HUES48 (cell line): ENCODE results near the gene BRAP.
"Not testable (repeated sequence)": the region's sequence is repeated elsewhere in the genome, so short reads cannot be mapped to it uniquely, and the experiment has no call there.

Experiments
- H3K27ac ChIP-seq: one replicate; pipeline ENCODE4 v1.7.0; 2013; ENCODE audit warnings: low read depth, low read length, inconsistent platforms
- H3K27me3 ChIP-seq: 2 replicates; pipeline ENCODE4 v1.6.1; 2013; ENCODE audit warnings: mild to moderate bottlenecking, low read length; ENCODE audit not compliant: control insufficient read depth, insufficient read depth
- H3K36me3 ChIP-seq: 2 replicates; pipeline ENCODE4 v1.6.1; 2013; ENCODE audit warnings: low read length; ENCODE audit not compliant: control insufficient read depth, insufficient read depth
- H3K4me1 ChIP-seq: 2 replicates; pipeline ENCODE4 v1.6.1; 2013; ENCODE audit warnings: mild to moderate bottlenecking, low read length; ENCODE audit not compliant: control insufficient read depth, insufficient read depth
- H3K4me3 ChIP-seq: 2 replicates; pipeline ENCODE4 v1.5.1; 2013; ENCODE audit warnings: mild to moderate bottlenecking, low read depth, low read length
- H3K9ac ChIP-seq: 2 replicates; pipeline ENCODE4 v1.6.1; 2013; ENCODE audit warnings: mild to moderate bottlenecking, low read depth, low read length, moderate library complexity
- H3K9me3 ChIP-seq: 2 replicates; pipeline ENCODE4 v1.6.1; 2013; ENCODE audit warnings: low read length; ENCODE audit not compliant: control insufficient read depth, insufficient read depth

Gene BRAP

DNA sequence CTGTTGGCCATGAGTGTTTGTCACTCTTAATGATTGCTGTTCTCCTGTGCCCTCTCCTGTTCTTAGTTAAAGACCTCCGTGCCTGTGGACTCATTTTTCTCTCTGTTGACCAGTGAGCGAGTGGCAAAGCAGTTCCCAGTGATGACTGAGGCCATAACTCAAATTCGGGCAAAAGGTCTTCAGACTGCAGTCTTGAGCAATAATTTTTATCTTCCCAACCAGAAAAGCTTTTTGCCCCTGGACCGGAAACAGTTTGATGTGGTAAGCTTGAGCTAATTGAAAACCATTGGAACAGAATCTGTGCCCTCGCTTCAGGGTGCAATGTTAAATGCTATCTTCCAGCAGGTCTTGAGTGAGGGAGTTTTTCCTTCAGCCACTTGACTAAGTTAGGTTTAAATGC, 19.9 kb upstream of the BRAP start:
- Histone ChIP-seq H3K9me3 (no peaks in the 10 kb centered on the region), H3K36me3 (peaks cover 42% of the 10 kb centered on the region), H3K9ac (no peak overlapping the region), H3K4me3 (no peak overlapping the region), H3K4me1 (no peaks in the 10 kb centered on the region), H3K27ac (no peak overlapping the region), H3K27me3 (no peaks in the 10 kb centered on the region)

- Histone ChIP-seq H3K4me3 (no peak overlapping the region), H3K9me3 (no peaks in the 10 kb centered on the region), H3K27me3 (no peaks in the 10 kb centered on the region), H3K4me1 (no peaks in the 10 kb centered on the region), H3K9ac (no peak overlapping the region), H3K27ac (no peak overlapping the region), H3K36me3 (peaks cover 45% of the 10 kb centered on the region)
Measured at GRCh38 chr12:111699962-111700361, 14.2 kb upstream of the BRAP start.

- no peak overlapping the region for H3K27ac ChIP-seq
- H3K9ac ChIP-seq = no peak overlapping the region
- H3K4me3 ChIP-seq = no peak overlapping the region
- H3K27me3 ChIP-seq = no peaks in the 10 kb centered on the region
- peaks cover 39% of the 10 kb centered on the region for H3K36me3 ChIP-seq
- no peaks in the 10 kb centered on the region for H3K4me1 ChIP-seq
- no peaks in the 10 kb centered on the region for H3K9me3 ChIP-seq
Measured at GRCh38 chr12:111693818-111694217, 8.1 kb upstream of the BRAP start.

GRCh38 chr12:111692575-111693210, 6.9 kb upstream of the BRAP start:
- Histone ChIP-seq H3K36me3 (peaks cover 35% of the 10 kb centered on the region), H3K9me3 (no peaks in the 10 kb centered on the region), H3K27ac (no peak overlapping the region), H3K4me3 (no peak overlapping the region), H3K4me1 (no peaks in the 10 kb centered on the region), H3K9ac (no peak overlapping the region), H3K27me3 (no peaks in the 10 kb centered on the region)

DNA sequence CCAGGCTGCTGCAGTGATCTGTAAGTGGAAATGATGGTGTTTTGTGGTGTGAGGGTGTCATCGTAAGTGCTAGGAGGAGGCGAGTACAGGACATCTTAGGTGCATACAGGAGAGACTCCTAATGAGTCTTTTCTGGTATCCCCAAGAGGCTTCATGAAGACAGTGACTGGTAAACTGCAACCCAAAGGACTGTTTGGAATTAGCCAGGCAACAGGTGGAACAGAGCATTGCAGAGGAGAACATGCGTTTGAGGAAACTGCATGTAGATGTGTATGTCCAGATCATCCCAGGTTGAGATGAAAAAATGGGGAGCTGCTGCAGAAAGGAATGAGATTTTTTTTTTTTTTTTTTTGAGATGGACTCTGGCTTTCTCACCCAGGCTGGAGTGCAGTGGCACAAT, 5.5 kb upstream of the BRAP start:
- Histone ChIP-seq H3K9ac (no peak overlapping the region), H3K9me3 (no peaks in the 10 kb centered on the region), H3K4me3 (no peak overlapping the region), H3K36me3 (peaks cover 33% of the 10 kb centered on the region), H3K4me1 (no peaks in the 10 kb centered on the region), H3K27ac (no peak overlapping the region), H3K27me3 (no peaks in the 10 kb centered on the region)

DNA sequence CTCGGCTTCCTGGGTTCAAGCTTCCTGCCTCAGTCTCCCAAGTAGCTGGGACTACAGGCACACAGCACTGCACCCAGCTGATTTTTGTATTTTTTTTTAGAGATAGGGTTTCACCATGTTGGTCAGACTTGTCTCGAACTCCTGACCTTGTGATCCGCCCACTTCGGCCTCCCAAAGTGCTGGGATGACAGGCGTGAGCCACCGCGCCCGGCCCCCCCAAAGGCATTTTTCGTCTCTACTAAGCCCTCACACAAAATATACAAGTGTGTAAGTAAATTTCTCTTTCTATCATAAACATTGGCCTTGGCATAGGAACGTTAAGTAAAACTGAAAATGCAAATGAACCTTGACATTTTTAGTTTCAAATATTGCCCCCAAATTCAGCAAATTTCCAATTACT, 2.2 kb upstream of the BRAP start:
- no peak overlapping the region for H3K27ac ChIP-seq
- no peak overlapping the region for H3K4me3 ChIP-seq
- H3K27me3 ChIP-seq = no peaks in the 10 kb centered on the region
- peaks cover 6% of the 10 kb centered on the region for H3K36me3 ChIP-seq
- H3K4me1 ChIP-seq = no peaks in the 10 kb centered on the region
- no peaks in the 10 kb centered on the region for H3K9me3 ChIP-seq
- H3K9ac ChIP-seq = no peak overlapping the region

GRCh38 chr12:111687255-111687654, 1.5 kb upstream of the BRAP start:
- H3K9me3 ChIP-seq = no peaks in the 10 kb centered on the region
- H3K36me3 ChIP-seq = peaks cover 12% of the 10 kb centered on the region
- no peak overlapping the region for H3K27ac ChIP-seq
- no peaks in the 10 kb centered on the region for H3K27me3 ChIP-seq
- H3K4me1 ChIP-seq = no peaks in the 10 kb centered on the region
- peak overlapping the region; percentile 100 for H3K4me3 ChIP-seq
- H3K9ac ChIP-seq = no peak overlapping the region

DNA sequence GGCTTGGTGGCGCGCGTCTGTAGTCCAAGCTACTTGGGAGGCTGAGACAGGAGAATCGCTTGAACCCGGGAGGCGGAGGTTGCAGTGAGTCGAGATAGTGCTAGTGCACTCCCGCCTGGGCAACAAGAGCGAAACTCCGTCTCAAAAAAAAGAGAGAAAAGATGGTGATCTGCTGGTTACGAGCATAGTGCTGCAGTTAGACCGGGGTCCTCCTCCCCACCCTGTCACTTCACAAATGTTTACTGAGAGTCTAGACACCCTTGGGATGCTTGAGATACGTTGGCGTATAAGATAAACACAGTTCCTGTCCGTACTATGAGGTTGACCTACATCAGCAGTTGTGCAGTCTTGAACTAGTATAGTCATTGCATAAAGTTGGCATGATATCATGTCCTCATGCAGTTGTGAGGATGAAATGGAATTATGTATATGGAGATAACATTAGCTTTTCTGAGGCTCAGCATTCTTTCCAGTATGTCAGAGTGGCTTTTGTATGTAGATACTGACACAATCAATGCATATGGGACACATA, 884 bp upstream of the BRAP start:
- Histone ChIP-seq H3K36me3 (peaks cover 19% of the 10 kb centered on the region), H3K27ac (no peak overlapping the region), H3K9me3 (no peaks in the 10 kb centered on the region), H3K9ac (peak overlapping the region; percentile 92; the same call in 1 of the 2 replicates), H3K4me3 (peak overlapping the region; percentile 100), H3K27me3 (no peaks in the 10 kb centered on the region), H3K4me1 (no peaks in the 10 kb centered on the region)

GRCh38 chr12:111685322-111685810, 390 bp downstream of the BRAP start:
- Histone ChIP-seq H3K4me1 (no peaks in the 10 kb centered on the region), H3K27ac (peak overlapping the region; percentile 94), H3K27me3 (no peaks in the 10 kb centered on the region), H3K9ac (peak overlapping the region; percentile 92), H3K4me3 (peak overlapping the region; percentile 100), H3K36me3 (peaks cover 29% of the 10 kb centered on the region), H3K9me3 (no peaks in the 10 kb centered on the region)

DNA sequence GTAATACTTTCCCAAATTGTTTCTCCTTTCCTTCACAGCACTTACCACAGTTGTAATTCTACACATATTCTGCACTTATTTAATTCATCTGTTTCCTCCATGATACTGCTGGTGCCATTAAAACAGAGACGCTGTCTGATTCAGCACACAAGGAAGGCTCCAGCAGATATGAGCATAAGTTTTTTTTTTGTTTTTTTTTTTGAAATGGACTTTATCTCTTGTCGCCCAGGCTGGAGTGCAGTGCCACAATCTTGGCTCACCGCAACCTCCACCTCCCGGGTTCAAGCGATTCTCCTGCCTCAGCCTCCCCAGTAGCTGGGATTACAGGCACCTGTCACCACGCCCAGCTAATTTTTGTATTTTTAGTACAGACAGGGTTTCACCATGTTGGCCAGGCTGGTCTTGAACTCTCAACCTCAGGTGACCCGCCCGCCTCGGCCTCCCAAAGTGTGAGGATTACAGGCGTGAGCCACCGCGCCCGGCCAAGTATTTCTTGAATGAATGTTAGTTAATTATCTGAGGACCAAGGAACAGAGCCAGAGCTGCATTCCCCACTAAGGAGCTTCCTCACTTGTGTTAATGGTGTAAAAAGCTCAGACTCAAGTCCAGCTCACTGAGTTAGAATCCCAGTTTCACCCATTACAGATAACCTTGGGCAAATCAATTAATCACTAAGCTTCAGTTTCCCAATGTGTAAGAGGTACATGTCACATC, 1.1 kb downstream of the BRAP start:
- peaks cover 33% of the 10 kb centered on the region for H3K36me3 ChIP-seq
- H3K4me3 ChIP-seq = peak overlapping the region; percentile 100
- peak overlapping the region; percentile 92; the same call in 1 of the 2 replicates for H3K9ac ChIP-seq
- H3K4me1 ChIP-seq, H3K27me3 ChIP-seq, H3K27ac ChIP-seq, H3K9me3 ChIP-seq: not testable (repeated sequence)

DNA sequence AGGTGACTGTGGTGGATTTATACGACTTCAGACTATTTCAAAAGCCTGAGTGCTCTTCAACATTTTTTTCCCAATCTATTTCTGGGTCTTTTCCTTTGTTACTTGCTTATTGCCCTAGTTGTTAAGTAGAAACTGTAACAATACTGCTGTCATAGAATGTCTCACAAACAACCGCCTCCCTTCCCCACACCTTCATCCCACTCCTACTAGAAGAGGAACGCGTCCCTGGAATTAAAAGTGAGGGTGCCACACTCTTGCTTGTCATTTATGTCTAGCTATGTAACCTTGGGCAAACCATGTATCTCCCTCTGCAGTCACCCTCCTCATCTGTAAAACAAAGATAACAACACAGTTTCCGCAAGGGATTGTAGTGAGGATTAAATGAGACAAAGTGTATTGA, 8.6 kb downstream of the BRAP start:
- peaks cover 82% of the 10 kb centered on the region for H3K36me3 ChIP-seq
- H3K9me3 ChIP-seq = no peaks in the 10 kb centered on the region
- H3K4me3 ChIP-seq = no peak overlapping the region
- H3K27me3 ChIP-seq = no peaks in the 10 kb centered on the region
- no peak overlapping the region for H3K27ac ChIP-seq
- H3K4me1 ChIP-seq = no peaks in the 10 kb centered on the region
- no peak overlapping the region for H3K9ac ChIP-seq
